Measurements from ENCODE around the gene AFF1.
"Not testable (repeated sequence)": the region's sequence is repeated elsewhere in the genome, so short reads cannot be mapped to it uniquely, and the experiment has no call there.

AFF1 gene

DNA sequence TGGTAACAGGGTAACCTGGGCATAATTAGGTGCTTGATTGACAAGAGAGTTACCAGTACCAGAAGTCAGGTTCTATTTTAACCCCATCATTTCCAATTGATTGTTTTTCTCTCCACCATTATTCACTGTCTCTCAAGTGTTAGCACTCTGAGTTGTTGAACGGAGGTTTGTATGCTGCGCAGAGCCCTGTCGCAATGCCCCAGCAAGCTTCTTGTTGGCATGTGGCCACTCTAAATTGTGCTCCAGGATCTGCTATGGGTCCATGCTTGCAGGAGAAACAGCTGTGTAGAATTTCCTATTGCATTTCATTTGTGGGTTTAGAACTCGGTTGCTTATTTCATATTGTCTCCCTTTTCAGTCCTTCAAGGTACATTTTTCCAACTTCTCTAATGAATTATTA lies 187.4 kb downstream of the AFF1 start:
- DNase-seq = no peak

DNA sequence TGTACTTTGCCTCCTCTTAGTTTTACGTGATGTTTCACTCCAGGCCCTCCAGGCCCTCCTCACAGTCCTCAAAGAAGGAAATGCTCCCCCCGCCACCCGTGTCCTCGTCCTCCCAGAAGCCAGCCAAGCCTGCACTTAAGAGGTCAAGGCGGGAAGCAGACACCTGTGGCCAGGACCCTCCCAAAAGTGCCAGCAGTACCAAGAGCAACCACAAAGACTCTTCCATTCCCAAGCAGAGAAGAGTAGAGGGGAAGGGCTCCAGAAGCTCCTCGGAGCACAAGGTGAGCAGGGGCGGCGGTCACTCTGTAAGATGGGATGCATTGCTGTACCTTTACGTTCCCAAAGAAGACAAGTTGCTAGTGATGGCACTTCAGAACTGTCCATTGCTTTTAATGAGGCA lies 191.2 kb downstream of the AFF1 start:
- no peak for DNase-seq

DNA sequence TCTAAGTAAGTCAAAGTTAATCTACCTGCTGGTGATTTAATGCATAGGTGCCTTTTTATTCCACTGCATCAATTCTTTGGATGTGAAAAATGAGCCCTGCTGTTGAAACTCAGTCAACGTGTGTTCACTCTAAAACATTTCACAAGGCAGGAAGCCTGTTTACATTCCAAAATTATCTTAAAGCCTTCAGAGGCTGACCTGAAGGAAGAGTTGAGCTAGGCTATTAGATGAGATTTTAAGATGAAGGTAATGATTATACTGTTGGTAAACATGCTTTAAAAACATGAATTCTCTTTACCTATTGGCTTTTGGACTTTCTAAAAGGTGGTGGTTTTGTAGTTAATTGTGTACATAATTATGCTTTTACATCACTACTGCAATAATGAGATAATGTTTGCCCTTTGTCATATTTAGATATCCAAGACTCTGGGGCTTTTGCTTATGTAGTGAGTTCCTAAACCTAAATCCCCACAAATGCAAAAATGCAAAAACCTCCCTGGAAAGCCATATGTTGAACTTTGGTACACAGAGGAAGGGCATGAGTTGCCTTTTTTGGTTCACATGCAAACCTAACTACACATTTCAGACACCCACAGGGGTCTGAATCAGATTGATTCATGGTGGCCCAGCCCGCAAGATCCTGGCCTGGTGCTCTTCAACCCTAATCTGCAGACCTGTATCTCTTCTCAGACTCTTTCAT lies 193.3 kb downstream of the AFF1 start:
- no peak for DNase-seq

DNA sequence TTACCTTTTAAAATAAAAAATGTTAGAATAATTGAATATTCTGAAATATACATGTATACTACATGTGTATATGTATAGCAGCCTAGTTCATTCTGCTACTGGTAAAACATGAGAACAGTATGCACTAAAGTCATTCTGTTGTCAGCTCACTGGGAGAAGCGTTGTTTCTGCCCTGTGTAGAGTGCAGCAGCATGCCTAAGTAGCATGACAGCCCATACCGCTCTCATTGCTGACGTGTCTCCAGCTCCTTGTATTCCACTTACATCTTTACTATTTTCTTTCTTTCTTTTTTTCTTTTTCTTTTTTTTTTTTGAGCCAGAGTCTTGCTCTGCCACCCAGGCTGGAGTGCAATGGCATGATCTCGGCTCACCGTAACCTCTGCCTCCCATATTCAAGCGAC lies 194.9 kb downstream of the AFF1 start:
- DNase-seq = no peak

DNA sequence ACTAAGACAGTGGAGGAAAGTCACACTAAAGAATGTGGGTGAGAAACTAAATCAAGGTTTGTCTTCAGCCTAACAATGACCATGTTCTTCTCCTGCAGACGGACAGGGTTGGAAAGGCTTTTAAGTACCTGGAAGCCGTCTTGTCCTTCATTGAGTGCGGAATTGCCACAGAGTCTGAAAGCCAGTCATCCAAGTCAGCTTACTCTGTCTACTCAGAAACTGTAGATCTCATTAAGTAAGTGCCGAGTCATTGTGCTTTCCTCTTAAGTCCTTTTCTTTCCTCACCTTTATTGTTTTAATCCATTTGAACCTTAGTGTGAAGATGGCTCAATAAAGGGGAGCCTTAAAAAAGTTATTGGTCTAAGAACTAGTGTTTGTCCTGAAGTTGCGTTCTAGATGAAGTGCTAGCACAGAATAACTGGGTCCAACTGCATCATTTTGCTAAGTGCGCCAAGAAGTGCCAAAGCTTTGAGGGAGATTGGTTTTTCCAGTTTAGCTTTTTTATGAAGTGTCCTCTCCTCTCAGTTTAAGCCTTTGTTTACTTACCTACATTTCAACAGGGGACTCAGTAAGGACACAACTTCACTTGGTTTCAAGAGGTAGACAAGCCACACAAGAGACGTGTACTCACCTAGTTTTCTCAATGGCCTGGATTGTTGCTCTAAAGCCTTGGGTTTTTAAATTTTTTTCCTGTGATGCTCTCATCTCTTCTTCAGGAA lies 196.3 kb downstream of the AFF1 start:
- no peak for DNase-seq

DNA sequence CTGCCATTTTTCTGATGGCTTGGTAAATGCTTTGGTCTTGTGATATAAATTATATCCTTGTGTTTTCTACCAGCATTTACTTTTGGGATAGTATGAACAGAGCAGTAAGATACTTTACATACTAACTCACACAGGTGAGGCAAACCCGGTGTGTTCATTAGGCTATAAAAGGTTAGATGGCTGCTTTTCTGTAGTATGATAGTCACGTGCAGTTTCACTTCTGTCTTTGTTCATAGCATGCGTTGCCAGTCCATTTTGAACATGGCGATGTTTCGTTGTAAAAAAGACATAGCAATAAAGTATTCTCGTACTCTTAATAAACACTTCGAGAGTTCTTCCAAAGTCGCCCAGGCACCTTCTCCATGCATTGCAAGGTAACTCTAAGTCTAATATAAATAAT lies 197.2 kb downstream of the AFF1 start:
- no peak for DNase-seq

DNA sequence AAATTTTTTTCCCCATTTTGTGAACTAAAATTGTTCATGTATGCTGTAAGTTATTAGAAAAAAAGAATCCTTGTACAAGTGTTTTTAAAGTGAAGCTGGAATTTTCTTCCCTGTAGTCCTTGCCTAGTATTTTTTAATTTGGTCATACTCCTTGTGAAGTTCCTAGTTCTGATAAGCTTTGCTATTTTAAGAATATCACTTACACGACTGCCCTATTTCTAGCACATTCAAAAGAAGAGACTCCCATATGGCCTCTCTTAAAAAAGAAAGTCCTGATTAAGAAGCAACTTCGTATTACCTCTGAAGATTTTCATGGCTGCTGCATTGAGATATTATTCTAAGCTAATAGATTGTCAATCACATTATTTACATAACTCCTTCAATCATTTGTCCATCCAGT lies 198.4 kb downstream of the AFF1 start:
- no peak for DNase-seq

DNA sequence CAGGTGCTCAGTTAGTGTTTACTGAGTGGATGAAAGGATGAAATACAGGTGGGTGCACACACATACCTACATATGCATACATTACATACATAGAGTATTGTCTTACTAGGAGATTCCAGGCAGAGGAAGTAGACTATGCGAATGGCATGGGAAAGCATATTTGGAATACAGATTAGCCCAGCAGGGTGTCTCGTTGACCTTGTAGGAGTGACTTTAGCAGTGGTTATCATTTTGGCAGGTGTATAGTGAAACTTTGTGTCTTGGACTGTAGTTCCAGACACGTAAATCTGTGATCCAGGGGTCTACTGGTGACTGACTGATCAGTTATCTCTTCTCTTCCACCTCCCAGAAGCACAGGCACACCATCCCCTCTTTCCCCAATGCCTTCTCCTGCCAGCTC lies 199.3 kb downstream of the AFF1 start:
- no peak for DNase-seq

DNA sequence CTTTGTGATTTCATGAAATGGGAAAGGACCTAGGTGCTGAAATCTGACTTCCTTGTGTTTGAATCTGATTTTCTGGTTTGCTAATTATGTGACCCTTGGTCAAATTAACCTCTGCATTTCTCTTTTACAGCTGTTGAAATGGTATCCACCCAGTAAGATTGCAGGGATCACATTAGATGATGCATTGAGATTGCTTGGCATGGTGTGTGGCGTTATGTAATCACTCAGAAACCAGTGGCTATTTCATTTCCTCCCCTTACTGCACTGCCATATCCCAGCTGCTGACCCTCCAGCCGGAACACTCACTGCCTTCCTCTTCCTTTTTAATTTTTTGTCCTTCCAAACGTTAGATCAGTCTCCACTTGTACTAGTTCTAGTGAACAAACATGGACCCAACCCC lies 206.6 kb downstream of the AFF1 start:
- no peak for DNase-seq

DNA sequence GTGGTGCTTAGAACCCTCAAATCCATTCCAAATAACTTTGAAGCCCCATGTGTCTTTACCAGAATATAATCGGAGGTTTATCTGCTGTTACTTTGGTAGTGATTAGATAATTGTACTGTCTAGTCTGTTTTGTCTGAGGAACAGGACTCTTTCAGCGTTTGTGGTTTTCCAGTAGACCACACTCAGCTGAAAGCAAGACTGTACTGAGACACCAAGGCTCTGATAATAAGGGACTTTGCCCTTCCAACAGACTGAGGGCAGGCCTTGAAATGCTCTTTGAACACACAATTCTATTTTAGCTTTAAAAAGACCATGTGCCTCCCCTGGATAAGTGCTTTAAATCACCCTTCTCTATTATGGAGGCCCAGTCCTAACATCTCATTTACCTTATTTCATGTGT lies 209.5 kb downstream of the AFF1 start:
- no peak for DNase-seq

DNA sequence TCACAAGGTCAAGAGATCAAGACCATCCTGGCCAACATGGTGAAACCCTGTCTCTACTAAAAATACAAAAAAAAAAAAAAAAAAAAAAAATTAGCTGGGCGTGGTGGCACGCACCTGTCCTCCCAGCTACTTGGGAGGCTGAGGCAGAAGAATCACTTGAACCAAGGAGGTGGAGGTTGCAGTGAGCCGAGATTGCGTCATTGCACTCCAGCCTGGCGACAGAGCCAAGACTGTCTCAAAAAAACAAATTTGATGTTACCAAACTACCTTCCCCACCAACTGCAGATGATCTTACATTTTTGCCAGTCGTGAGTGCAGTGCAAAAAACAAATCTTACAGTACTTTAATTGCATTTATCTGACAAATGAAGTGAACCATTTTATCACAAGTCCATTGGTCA lies 211.1 kb downstream of the AFF1 start:
- not testable (repeated sequence) for DNase-seq

DNA sequence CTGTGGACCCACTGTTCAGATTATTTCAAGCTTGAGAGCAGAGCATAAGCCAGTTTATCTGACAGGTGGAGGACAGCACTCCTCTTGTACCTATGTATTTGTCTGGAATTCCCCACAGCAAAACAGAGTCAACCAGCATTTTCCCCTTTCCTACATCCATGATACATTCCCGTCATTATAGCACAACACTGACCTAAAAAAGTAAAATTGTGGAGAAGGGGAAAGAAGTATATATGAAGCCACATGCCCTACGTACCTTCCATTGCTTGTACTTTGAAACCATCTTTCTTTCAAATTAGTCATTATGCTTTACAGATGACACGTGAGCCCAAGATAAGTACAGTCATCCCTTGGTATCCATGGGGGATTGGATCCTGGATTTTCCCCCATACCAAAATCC lies 212.3 kb downstream of the AFF1 start:
- DNase-seq = no peak

DNA sequence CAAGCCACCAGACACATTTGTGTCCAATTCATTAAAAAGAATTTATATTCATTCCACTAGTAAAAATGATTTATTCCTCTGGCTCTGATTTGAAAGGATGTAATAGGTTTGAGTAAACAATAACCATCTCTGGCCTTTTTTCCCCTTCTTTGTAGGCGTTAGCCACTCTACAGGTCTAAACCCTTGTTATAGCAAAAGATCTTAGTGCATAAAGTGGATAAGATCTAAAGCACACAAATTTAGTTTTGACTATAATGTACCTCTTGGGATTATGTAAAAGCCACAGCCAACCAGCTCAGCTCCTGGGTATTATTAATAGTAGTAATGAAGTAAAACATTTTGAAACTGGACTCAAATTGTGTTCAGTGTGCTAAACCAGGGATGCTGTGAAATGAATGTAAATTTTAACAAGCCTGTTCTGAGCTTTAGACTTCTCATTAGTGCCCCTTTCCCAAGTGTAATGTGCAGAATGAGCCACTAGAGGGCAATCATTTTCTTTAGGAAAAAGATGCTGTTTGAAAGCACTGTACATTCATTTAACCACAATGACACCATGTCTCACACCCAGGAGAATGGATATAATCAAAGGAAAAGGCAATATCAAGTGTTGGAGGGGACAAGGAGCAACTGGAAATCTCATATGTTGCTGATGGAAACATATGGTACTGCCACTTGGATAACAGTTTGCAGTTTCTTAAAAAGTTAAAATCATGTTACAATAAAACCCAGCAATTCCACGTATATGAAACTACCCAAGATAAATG lies 215.9 kb downstream of the AFF1 start:
- no peak for DNase-seq

DNA sequence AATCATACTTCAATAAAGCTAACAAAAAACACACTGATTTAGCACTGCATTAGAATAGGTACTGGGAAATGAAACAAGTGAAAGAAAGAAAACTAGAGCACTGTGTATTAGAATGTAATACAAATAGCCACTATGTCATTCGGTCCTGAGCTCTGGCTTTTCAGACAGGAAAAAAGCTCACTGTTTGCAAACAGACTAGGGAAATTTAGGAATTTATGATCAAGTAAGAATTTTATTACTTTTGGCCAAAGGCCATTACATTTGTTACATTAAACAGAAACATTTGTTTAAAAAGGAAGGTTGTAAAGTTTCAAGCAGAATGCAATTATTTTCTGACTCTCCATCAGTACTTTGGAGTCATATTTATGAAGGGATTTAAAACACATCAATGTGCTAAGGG lies 216.9 kb downstream of the AFF1 start:
- DNase-seq = no peak

DNA sequence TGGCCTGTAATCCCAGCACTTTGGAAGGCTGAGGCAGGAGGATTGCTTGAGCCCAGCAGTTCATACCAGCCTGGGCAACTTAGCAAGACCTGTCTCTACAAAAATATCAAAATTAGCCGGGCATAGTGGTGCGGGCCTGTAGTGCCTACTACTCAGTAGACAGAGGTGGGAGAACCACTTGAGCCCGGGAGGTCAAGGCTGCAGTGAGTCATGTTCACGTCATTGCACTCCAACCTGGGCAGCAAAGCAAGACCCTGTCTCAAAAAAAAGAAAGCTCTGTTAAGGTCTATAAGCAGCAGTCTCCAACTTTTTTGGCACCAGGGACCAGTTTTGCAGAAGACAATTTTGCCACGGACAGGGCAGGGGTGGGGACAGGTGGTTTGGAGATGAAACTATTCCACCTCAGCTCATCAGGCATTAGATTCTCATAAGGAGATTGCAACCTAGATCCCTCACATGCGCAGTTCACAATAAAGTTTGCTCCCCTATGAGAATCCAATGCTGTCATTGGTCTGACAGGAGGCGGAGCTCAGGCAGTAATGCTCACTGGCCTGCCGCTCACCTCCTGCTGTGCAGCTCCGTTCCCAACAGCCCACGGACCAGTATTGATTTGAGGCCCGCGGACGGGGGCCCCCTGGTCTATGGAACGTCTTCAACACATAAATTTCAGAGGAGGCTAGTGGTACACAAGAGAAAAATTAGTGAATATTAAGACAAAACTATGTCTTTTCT lies 217.7 kb downstream of the AFF1 start:
- no peak for DNase-seq

DNA sequence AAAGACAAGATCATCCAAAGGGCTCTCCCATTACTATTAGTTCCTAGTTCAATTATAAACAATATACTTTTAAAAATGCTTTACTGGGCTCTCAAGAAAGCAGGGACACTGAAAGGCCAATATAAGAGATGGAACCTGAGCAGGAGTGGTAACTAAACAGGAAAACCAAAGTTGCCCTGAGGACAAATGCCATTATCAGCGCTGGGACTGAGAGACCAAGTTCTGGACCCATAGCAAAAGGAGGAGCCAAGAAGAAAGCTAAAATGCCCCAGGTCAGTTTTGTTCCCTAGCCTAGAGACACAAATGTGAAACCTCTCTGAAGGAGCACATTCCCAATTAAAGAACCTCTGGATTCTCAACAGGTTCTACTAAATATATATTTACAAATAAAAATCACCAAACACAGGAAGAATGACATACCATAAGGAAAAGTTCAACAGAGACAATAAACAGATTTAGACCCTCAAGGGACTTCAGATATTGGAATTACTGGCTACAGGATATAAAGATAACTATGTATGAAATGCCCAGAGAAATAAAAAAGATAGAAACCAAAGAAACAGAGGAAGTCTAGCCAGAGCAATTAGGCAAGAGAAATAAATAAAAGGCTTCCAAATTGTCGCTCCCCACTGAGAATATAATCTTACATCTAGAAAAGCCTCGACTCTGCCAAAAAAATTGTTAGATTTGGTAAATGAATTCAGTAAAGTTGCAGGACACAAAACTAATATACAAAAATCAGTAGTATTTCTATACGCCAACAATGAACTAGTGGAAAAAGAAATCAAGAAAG lies 218.5 kb downstream of the AFF1 start:
- DNase-seq = no peak

DNA sequence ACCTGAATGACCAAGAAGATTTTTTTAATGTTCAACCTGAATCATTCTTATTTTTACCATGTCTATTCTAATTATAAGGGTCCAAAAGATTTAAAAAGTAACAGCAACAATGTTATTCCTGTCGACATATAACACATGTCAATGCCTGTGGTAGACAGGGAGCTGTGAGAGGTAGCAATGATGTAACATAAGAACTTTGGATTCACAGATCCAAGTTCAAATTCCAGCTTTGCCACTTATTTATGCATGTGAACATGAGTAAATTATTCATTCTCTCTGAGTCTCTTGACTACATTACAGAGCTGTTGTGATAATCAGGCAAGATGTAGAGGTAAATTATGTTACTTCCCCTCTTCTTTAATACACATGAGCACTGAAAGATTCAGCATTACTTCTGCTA lies 231.1 kb downstream of the AFF1 start:
- no peak for DNase-seq

DNA sequence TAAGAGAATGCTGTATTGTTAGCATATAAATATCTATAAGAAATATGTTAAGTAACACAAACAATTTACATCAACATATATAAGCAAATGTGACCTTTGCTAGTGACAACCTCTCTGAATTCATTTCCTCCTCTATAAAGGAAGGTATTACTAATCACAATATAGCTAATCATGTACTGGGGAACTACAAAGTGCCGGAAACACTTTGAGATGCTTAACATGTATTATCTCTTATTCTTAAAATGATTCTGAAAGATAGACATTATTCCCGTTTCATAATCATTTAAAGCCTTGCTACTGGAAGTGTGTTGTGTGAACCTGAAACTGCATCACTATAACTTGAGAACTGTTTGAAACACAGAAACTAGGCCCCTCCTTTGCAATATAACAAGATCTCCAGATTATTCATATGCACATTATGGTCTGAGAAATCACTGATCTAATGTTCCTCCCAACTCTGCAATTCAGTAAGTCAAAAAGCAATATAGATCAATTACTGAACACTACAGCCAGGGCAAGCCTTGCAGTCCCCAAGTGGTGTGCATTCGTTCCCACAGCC lies 231.6 kb downstream of the AFF1 start:
- DNase-seq = no peak

DNA sequence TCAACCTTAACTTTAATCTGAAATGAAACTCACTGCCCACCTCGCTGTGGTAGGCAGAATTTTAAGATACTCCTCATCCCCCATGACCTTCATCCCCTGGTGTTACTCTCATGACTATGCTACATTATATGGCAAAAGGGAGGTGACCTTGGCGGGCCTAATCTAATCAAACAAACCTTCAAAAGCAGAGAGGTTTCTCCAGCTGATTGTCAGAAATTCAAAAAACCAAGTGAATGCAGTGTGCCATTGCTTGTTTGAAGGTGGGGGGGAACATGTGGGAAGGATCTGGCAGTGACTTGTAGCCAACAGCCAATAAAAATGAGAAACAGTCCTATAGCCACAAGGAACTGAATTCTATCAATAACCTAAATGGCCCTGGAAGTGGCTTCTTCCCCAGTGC lies 237.1 kb downstream of the AFF1 start:
- DNase-seq = no peak

DNA sequence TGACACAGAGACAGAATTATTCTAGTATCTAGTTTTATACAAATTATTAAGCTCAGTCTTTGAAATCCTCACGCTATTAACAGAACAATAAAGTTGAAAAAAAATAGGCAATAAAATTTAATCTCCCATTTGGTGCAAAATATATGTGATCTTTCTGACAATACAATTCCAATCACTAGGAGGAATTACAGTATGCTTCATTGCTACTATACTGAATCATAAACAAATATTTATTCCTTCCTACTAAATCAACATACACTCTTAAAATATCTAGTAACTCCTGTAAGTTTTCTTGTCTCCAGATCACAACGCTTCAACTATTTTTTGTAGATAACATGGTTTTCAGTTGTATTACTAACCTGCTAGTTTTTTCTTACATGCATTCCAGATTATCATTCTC lies 239.9 kb downstream of the AFF1 start:
- no peak for DNase-seq

DNA sequence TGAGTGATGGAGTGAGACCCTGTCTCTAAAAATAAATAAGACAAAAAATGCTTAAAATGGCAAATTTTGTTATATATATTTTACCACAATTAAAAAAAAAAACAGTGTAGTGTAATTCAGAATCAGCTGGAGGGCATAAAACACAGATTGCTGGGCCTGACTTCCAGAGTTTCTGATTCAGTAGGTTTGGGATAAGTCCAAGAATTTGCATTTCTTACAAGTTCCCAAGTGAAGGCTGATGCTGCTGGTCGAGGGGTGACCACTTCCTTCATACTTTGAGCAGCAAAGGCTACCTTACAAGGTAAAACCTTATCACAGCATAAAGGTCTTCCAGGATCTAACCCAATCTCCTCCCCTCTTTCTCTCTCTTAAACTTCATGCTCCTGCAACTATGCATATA lies 244.9 kb downstream of the AFF1 start:
- no peak for DNase-seq

DNA sequence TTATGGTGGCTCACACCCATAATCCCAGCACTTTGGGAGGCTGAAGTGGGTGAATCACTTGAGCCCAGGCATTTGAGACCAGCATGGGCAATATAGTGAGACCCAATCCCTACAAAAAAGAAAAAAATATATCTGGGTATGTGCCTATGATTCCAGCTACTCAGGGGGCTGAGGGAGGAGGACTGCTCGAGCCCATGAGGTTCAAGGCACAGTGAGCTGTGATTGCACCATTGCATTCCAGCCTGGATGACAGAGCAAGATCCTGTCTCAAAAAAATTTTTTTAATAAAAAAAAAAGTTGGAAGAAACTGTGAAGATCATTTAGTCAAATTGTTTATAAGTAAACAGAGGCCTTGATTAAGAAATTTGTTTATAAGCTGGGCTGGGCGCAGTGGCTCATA lies 246.0 kb downstream of the AFF1 start:
- no peak for DNase-seq

All from activated naive CD4-positive, alpha-beta T cell treated with Interleukin-2 at 50 U/mL for 16 hours (primary cell).